Nephron progenitor cell (in vitro differentiated cells): ENCODE measurements around the gene SEL1L2.

Experiments
- DNase-seq: peaks from one replicate; pipeline ENCODE4 v3.0.0; 2021
- H3K27ac Mint-ChIP-seq: 2 replicates; pipeline ENCODE4 v1.8.0; 2021; ENCODE audit warnings: mild to moderate bottlenecking, moderate library complexity, mixed read lengths
- H3K27me3 Mint-ChIP-seq: 2 replicates; pipeline ENCODE4 v1.8.0; 2021; ENCODE audit warnings: mild to moderate bottlenecking, low read depth, mixed read lengths; ENCODE audit not compliant: poor library complexity
- H3K36me3 Mint-ChIP-seq: 2 replicates; pipeline ENCODE4 v1.8.0; 2021; ENCODE audit warnings: low read depth, mixed read lengths
- H3K4me1 Mint-ChIP-seq: 2 replicates; pipeline ENCODE4 v1.8.0; 2021; ENCODE audit warnings: mixed read lengths
- H3K4me3 Mint-ChIP-seq: 2 replicates; pipeline ENCODE4 v1.8.0; 2021; ENCODE audit warnings: mild to moderate bottlenecking, moderate library complexity, mixed read lengths
- H3K9me3 Mint-ChIP-seq: 2 replicates; pipeline ENCODE4 v1.8.0; 2021; ENCODE audit warnings: mild to moderate bottlenecking, moderate library complexity, mixed read lengths
- TF ChIP-seq, protein P1 (sequence below): fragments of 200-600 bp; sonication (generic); IDR thresholded peaks from 2 replicates; pipeline ENCODE4 v1.5.0; 2021; ENCODE audit warnings: antibody characterized with exemption

Gene SEL1L2

DNA sequence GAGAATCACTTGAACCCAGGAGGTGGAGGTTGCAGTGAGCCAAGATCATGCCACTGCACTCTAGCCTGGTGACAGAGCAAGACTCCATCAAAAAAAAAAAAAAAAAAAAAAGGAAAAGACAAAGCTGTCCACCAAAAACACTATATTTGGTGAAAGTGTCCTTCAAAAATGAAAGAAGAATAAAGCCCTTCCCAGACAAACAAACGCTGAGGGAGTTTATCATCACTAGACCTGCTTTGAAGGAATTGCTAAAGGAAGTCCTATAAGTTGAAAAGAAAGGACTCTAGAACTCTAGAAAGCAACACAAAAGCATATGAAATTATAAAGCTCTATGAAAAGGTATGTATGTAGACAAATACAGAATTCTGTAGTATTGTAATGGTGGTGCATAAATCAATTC is 98.8 kb downstream of the SEL1L2 start:
- H3K4me3 Mint-ChIP-seq = no peak overlapping the region
- H3K27ac Mint-ChIP-seq = no peak overlapping the region
- TF ChIP-seq, protein P1, sequence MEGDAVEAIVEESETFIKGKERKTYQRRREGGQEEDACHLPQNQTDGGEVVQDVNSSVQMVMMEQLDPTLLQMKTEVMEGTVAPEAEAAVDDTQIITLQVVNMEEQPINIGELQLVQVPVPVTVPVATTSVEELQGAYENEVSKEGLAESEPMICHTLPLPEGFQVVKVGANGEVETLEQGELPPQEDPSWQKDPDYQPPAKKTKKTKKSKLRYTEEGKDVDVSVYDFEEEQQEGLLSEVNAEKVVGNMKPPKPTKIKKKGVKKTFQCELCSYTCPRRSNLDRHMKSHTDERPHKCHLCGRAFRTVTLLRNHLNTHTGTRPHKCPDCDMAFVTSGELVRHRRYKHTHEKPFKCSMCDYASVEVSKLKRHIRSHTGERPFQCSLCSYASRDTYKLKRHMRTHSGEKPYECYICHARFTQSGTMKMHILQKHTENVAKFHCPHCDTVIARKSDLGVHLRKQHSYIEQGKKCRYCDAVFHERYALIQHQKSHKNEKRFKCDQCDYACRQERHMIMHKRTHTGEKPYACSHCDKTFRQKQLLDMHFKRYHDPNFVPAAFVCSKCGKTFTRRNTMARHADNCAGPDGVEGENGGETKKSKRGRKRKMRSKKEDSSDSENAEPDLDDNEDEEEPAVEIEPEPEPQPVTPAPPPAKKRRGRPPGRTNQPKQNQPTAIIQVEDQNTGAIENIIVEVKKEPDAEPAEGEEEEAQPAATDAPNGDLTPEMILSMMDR = no peak
- no peak for DNase-seq
- no peaks in the 10 kb centered on the region for H3K27me3 Mint-ChIP-seq
- H3K36me3 Mint-ChIP-seq = peaks cover 12% of the 10 kb centered on the region
- H3K4me1 Mint-ChIP-seq = no peaks in the 10 kb centered on the region
- H3K9me3 Mint-ChIP-seq = peaks cover 40% of the 10 kb centered on the region

DNA sequence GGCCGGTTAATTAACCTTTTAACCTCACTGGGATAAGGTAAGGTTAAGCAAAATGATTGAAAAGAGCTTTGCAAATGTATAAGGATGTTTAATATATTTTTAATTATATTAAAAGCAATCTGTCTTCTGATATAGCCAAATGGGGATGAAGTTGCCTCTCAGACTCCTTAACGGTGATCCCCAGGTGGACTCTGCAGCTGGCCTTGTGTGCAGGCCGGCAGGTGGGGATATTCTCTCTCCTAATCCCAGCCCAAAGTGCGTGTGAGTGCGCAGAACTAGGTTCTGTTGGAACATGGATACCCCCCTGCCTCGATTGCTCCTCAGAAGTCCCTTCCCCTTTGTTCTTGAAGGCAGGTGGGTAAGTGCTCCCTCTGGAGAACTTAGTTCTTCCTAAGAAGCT is 105.6 kb downstream of the SEL1L2 start:
- TF ChIP-seq, protein P1 = no peak
- Mint-ChIP-seq H3K4me1 (no peaks in the 10 kb centered on the region), H3K4me3 (no peak overlapping the region), H3K27ac (no peak overlapping the region), H3K36me3 (no peaks in the 10 kb centered on the region), H3K27me3 (no peaks in the 10 kb centered on the region), H3K9me3 (peaks cover 4% of the 10 kb centered on the region)
- no peak for DNase-seq

DNA sequence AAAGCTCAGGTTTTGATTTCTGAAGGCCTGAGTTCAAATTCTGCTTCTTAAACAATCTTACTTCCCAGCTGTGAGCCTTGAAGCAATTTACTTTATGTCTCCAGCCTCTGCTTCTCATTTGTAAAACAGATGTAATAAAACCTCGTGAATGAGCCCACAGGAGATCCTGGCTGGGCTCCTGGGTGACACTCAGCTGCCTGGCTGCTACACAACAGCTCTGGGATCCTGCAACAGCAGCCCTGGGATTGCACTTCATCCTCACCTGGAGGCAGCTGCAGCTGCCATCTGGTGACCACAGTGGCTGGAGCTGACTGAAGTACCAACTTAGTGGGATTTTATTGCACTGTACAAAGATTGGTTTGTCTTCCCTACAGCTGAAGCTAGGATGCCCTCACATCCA is 107.0 kb downstream of the SEL1L2 start:
- H3K4me3 Mint-ChIP-seq = no peak overlapping the region
- TF ChIP-seq, protein P1 = no peak
- no peaks in the 10 kb centered on the region for H3K36me3 Mint-ChIP-seq
- no peaks in the 10 kb centered on the region for H3K9me3 Mint-ChIP-seq
- H3K27me3 Mint-ChIP-seq = no peaks in the 10 kb centered on the region
- no peak overlapping the region for H3K27ac Mint-ChIP-seq
- DNase-seq = no peak
- H3K4me1 Mint-ChIP-seq = peaks cover 6% of the 10 kb centered on the region

DNA sequence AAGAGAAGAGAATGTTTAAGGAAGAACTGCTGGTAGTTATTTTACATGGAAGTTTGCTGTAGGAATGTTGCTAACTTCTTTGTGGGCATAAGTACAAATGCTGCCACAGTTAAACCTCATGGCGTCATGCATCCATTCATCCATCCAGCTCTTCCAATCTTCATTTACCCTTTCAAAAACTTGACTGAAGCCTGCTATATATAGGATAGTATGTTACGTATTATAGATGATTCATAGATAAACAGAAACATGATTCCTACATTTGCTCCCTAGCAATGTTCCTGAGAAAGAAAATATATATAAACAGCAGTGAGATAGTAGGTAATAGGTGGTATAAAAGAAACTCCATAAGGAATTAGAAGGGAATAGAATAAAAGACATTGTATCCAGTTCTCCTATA is 111.8 kb downstream of the SEL1L2 start:
- Mint-ChIP-seq H3K9me3 (no peaks in the 10 kb centered on the region), H3K4me1 (peaks cover 32% of the 10 kb centered on the region), H3K36me3 (no peaks in the 10 kb centered on the region), H3K27me3 (peaks cover 6% of the 10 kb centered on the region), H3K27ac (no peak overlapping the region), H3K4me3 (no peak overlapping the region)
- no peak for DNase-seq
- TF ChIP-seq, protein P1 = no peak

DNA sequence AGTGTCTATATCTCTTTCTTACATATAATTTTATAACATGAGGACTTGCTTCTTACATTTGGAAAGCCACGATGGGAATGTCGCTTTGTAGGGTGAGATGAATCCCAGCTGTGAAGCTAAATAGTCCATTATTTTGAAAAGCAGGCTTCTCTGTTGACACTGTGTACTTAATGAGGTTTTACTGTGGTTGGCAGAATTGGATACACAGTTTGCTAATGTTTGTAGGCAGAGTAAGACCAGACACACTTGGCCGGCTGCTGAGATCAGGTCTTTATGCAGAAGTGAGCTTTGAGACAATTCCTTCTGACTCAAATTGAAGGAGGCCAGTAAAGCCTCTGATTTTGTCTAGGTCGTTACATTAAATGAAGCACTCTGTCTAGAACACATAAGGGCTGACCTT is 112.6 kb downstream of the SEL1L2 start:
- no peak overlapping the region for H3K4me3 Mint-ChIP-seq
- peaks cover 33% of the 10 kb centered on the region for H3K4me1 Mint-ChIP-seq
- H3K27me3 Mint-ChIP-seq = peaks cover 6% of the 10 kb centered on the region
- TF ChIP-seq, protein P1 = no peak
- no peak for DNase-seq
- H3K27ac Mint-ChIP-seq = peak overlapping the region; percentile 59
- no peaks in the 10 kb centered on the region for H3K36me3 Mint-ChIP-seq
- no peaks in the 10 kb centered on the region for H3K9me3 Mint-ChIP-seq

DNA sequence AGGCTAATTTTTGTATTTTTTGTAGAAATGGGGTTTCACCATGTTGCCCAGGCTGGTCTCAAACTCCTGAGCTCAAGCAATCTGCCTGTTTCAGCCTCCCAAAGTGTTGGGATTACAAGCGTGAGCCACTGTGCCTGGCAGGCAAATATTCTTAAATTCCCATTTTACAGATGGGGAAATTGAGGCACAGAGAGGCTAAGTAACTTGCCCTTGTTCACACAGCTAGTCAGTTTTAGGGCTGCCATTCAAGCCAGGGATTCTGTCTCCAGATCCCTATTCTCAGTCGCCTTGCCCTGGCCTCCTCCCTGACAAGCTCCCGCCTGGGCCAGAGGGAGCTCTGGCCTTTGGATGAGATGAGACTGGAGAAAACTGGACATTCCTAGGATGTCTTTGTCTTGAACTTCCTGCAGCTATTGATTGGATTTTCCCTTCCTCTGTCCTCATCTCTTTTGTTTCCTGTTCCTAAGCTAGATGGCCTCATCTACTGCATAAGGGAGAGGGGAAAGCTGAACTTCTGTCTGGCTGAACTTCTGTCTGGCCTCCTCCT is 115.1 kb downstream of the SEL1L2 start:
- DNase-seq = no peak
- peaks cover 6% of the 10 kb centered on the region for H3K27me3 Mint-ChIP-seq
- peaks cover 33% of the 10 kb centered on the region for H3K4me1 Mint-ChIP-seq
- no peak overlapping the region for H3K4me3 Mint-ChIP-seq
- no peak overlapping the region for H3K27ac Mint-ChIP-seq
- no peaks in the 10 kb centered on the region for H3K9me3 Mint-ChIP-seq
- TF ChIP-seq, protein P1 = no peak
- no peaks in the 10 kb centered on the region for H3K36me3 Mint-ChIP-seq
